Measurements from ENCODE around the gene EXOC2.

The EXOC2 gene

DNA sequence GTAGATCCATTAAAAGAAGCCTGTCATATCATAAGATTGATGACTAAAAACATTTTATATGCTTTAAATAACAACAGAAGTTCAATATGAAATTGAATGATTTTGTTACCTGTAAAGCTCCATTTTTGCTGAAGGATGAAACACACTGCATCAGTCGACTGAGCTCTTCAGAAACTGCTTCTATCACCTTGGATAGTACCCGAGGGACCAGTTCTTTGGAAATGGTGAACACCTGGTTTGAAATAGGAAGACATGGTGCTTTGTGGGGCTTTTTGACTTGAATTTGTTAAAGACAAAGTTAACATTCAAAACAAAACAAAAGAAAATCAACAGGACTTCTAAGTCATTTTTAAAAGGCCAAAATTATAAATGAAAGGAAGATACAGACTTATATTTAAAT, 195.7 kb downstream of the EXOC2 start:
- no peak for DNase-seq (ENCODE audit: low spot score)

DNA sequence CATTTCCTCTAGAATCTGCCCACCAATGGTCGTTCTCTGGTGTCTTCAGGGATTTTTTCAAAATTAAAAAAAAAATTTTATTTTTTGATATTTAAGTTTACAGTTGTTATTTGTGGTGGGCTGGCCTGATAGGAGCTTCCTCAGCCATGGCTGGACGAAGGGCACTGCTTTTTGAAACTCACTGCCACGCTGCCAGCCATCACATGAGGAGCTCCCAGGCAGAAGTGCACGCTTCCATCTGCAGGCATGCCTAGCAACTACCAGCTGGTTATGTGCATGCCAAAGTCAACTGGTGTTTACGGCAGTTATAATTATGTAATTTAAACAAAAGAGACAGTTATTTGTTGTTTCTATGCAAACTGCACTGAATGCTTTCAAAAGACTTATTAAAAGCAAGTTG, 196.3 kb downstream of the EXOC2 start:
- no peak for DNase-seq (ENCODE audit: low spot score)

DNA sequence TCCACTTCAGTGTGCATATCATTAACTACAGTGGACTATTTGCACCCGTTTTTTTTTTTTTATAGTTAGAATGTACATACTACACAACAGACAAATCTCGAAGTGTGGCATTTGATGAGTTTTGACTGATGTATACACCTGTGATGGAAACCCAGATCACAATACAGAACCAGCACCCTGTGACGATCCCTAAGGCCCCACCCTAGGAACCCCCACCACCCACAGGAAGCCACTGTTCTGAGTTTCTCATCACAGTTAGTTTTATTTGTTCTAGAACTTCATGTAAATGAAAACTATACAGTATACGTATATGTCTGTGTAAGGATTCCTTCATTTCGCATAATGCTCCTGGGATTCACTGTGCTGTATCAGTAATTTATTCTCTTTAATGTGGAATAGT, 198.5 kb downstream of the EXOC2 start:
- DNase-seq (ENCODE audit: low spot score): no peak

- DNase-seq (ENCODE audit: low spot score): no peak
Observed at GRCh38 chr6:493840-494239, 199.1 kb downstream of the EXOC2 start.

DNA sequence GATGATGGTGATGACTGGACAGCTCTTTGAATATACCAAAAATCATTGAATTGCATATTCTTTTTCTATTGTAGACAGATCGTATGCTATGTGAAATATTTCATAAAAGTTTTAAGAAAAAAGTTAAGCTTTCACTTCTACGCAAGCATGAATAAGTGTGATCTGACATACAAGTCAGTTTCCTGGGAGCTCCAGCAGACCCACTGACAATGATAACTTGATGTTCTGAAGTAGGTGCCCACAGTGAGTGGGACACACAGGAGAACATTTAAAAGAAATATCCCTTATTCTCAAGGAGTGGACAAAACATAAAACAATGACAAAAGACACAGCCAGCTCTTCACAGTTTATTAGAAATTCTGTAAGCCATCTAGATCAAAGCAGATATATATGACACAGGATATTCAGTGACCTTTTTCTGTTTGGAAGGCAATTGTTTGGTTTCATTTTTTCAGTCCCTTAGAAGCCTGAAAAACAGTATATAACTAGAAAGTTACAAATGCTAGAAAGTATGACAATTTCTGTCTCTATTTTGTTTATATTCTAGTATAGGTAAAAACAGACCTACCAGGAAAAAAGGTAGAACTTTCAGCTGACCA, 200.0 kb downstream of the EXOC2 start:
- DNase-seq (ENCODE audit: low spot score): no peak

DNA sequence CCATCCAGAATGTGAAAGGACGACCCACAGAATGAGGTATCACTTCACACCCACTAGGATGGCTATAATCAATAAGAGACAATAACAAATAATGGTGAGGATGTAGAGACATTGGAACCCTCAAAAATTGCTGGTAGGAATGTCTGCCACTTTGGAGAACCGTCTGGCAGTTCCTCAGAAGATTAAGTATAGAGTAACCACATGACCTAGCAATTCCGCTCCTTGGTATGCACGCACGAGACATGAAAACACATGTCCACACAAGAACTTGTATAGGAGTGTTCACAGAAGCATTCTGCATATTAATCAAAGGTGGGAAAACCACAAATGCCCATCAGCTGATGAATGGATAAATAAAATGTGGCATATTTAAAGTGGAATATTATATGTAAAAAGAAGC, 200.8 kb downstream of the EXOC2 start:
- DNase-seq (ENCODE audit: low spot score): no peak

- no peak for DNase-seq (ENCODE audit: low spot score)
Observed at GRCh38 chr6:491233-491632, 201.7 kb downstream of the EXOC2 start.

GRCh38 chr6:490251-491037, 202.5 kb downstream of the EXOC2 start:
- no peak for DNase-seq (ENCODE audit: low spot score)

DNA sequence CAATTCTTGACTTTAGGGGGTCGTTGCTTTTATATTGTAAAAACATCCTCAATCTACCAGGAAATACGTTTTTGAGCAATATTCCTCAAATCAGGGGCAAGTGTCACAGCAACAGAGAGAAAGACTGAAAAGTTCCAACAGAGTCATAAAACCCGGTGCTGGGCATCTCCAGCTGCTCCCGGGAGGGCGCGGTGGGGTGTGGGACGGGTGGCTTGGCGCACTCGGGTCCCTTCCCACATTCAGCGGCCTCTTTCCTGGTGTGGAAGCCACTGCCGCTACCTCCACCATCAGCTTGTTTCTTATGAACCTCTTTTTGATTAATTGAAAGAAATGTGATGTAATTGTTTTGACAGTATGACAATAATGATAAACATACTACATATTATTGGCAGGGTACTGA, 203.2 kb downstream of the EXOC2 start:
- no peak for DNase-seq (ENCODE audit: low spot score)

DNA sequence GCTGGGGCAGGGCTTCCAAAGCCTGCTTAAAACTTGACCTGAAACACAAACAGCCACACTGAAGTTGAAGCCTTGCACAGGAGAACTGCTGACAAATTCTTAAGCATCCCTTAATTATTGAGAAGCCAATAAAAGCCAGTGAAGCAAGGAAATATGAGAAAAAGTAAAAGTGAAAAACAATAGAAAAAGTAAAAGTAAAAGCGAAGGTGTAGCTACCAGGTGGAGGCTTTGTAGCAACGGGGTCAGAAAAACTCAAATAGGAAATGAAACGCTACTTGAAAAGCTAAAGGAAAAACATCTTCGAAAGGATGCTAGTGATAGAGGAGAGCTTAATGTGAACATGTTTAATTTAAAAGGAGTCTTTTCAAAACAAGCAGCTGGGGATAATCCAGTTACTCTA, 203.9 kb downstream of the EXOC2 start:
- no peak for DNase-seq (ENCODE audit: low spot score)

DNA sequence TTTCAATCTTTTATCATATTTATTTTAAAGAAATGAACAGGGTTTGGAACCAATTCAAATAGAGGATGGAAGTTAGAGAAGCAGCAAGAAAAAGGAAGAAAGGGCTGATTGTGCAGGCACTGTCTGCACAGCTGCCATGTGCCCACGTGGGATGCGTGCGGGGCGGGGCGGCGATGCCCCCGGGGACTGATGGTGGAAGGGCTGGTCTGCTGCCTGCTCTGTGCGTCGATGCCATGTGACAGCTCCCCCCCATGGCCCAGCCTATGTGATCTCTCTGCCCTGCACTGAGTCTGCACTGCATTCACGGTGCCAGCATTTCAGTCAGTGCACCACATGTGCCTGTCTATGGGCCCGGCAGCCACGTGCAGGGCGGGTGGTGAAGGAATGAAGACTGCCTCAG, 205.0 kb downstream of the EXOC2 start:
- DNase-seq (ENCODE audit: low spot score): no peak

DNA sequence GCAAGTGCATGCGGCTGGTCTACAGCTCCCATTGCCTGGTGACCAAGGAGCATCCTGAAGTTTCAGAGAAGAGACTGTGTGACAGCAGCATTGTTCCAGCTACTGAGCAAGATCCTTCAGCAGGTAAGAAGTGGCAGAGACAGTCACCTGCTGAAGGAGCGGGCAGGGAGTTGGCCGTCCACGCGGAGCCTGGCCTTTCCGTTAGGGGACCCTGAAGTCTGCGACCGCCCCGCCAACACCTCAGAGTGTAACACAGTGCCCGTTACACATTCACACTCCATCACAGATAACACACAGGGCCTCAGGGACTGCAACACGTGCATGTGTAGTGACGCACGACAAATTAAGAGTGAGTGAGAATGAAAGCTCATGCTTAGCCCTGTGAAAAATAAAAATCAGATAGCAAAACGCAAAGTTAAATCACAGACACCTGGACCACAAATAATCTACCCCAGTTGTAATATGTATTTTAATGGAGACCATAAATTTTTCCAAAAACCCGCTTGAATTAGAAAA, 207.2 kb downstream of the EXOC2 start:
- no peak for DNase-seq (ENCODE audit: low spot score)

GRCh38 chr6:484746-485145, 208.2 kb downstream of the EXOC2 start:
- DNase-seq (ENCODE audit: low spot score): no peak

GRCh38 chr6:484086-484745, 208.7 kb downstream of the EXOC2 start:
- no peak for DNase-seq (ENCODE audit: low spot score)

DNA sequence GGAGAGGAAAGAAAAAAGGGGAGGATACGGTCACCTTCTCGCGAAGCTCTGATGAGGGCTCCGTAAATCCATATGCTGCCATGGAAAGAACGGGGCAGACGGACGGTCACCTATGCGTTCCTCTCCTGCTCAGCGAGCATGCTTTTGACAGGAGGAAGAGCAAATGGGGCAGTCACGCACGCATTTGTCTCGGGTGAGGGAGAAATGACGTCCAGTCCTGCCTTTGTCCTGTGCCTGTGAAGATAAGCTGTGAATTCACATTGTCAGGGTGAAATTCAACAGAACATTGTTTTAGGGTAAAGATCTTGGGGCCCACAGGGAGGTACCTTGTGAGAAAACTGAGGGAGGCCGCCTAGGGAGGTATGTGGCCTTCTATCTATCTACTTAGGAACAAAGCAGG, 217.6 kb downstream of the EXOC2 start:
- DNase-seq (ENCODE audit: low spot score): no peak

DNA sequence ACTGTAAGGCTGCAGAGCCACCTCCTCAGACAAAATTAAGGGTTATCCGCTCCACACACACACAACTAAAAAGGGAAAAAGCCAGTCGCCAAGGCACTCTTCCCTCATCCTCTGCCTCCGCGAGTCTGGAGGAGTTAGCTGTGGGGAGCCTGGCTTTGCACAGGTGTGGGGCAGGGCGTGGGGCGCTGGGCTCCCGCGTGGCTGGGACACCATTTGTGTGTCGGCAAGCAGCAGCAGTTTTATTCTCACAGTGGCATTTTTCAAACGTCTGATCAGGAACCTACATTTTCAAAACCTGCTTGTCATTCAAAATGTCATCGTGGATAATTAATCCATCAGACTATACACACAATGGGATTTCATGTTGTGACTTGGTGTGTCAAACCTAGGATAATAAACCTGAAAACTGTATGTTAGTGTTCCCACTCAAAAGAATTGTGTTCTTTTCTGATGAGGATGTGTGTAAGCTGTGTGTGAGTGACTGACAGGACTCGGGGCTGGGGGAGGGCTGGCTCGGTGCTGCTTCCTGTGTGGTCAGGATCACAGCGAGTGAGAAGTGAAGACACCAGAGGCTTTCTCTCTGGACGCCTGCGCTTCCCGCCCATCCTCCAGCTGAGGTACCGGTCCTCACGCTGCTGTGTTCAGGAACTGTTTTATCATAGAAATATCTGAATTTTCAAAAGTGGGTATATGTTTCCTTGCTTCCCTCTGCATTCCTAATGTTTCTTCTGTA, 218.3 kb downstream of the EXOC2 start:
- no peak for DNase-seq (ENCODE audit: low spot score)

DNA sequence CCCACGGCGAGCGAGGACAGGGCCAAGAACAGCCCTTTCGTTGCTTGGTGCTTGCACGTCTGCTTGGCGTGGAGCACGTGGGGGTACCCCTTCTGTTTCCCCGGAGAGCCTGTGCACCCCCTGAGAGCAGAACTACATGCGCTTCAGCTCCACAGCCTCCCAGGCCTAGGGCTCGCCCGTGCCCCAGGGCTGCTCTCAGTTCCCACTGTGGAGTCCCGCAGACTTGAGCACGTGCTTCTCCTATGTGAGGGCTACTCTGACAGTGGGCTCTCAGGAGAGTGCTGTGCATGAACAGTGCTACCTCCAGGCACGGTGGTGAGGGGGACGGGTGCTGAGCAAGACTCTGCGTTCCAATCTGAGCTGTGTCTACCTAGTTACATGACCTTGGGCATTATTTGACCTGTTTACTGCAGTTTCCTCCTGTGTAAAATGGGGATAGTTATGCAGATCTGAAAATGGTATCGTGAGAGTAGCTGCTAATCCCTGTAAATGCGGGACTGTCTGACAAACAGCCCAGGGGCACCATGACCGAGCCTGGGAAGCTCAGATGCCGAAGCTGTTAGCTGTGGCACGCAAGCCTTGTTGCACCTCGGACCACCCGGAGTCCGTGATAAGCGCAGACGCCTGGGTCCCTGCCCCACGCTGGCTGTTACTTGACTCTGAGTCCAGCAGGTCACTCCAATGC, 219.0 kb downstream of the EXOC2 start:
- no peak for DNase-seq (ENCODE audit: low spot score)

DNA sequence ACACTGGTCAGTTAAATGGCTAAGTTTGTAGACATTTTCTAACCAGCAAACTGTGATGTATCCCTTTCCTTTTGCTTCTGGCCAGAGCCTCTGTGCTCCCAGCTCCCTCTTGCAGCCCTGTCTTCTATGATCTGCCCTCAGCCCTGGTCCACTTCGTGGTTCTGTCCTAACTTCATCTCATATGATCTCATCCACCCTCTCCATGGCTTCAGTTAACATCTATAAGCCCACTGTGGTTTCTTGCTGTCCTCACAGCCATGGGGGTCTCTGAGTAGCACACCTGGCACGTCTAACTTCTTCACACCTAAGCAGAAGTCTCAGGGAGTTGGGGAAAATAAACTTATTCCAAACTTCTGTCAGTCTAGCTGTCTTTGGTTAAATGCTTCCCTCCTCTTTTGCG, 219.6 kb downstream of the EXOC2 start:
- no peak for DNase-seq (ENCODE audit: low spot score)

GRCh38 chr6:470901-471448, 222.0 kb downstream of the EXOC2 start:
- no peak for DNase-seq (ENCODE audit: low spot score)

- no peak for DNase-seq (ENCODE audit: low spot score)
Observed at GRCh38 chr6:470051-470900, 222.7 kb downstream of the EXOC2 start.

GRCh38 chr6:467671-468082, 225.3 kb downstream of the EXOC2 start:
- DNase-seq (ENCODE audit: low spot score): no peak

All from HuH-7.5 (cell line).